Neural cell (in vitro differentiated cells): ENCODE measurements around the gene KDM1B. TPM values are rescaled to one million over a fixed set of nuclear protein-coding genes. Genes with fewer than 3 reads are reported as not detected.

Experiments
- H2AFZ ChIP-seq: fragments of 200-600, 300-800 bp; sonication (generic), shearing (Covaris generic); 2 replicates; pipeline ENCODE4 v1.6.0; 2014; ENCODE audit warnings: low read depth, mild to moderate bottlenecking, antibody characterized with exemption, low read length, moderate library complexity
- H3F3A ChIP-seq: fragments of 200-600 bp; shearing (Covaris generic); 2 replicates; pipeline ENCODE4 v1.6.1; 2016; ENCODE audit warnings: mild to moderate bottlenecking, moderate library complexity, mixed read lengths, antibody characterized with exemption, low read length; ENCODE audit not compliant: insufficient read depth, poor library complexity, severe bottlenecking
- H3K27ac ChIP-seq: fragments of 200-600, 300-800 bp; sonication (generic), shearing (Covaris generic); 2 replicates; pipeline ENCODE4 v1.5.1; 2014; ENCODE audit warnings: mild to moderate bottlenecking, low read length, moderate library complexity
- H3K27me3 ChIP-seq: fragments of 300-800, 200-600 bp; sonication (generic), shearing (Covaris generic); 2 replicates; pipeline ENCODE4 v1.6.0; 2014; ENCODE audit warnings: mild to moderate bottlenecking, low read depth, low read length, moderate library complexity; ENCODE audit not compliant: insufficient read depth
- H3K36me3 ChIP-seq: fragments of 300-800, 200-600 bp; sonication (generic), shearing (Covaris generic); 2 replicates; pipeline ENCODE4 v1.5.1; 2014; ENCODE audit warnings: mild to moderate bottlenecking, antibody characterized with exemption, low read length, moderate library complexity; ENCODE audit not compliant: insufficient read depth
- H3K4me2 ChIP-seq: fragments of 300-800, 200-600 bp; sonication (generic), shearing (Covaris generic); 2 replicates; pipeline ENCODE4 v1.6.0; 2014; ENCODE audit warnings: mild to moderate bottlenecking, low read length
- H3K4me3 ChIP-seq: fragments of 300-800, 200-600 bp; sonication (generic), shearing (Covaris generic); 2 replicates; pipeline ENCODE4 v1.5.1; 2014; ENCODE audit warnings: mild to moderate bottlenecking, low read length, moderate library complexity
- H3K79me2 ChIP-seq: fragments of 200-600 bp; shearing (Covaris generic); replicated peaks from 2 replicates; pipeline ENCODE4 v1.6.0; 2014; ENCODE audit warnings: mild to moderate bottlenecking, low read length, moderate library complexity; ENCODE audit not compliant: insufficient read depth
- H3K9ac ChIP-seq: fragments of 300-800, 200-600 bp; sonication (generic), shearing (Covaris generic); 2 replicates; pipeline ENCODE4 v1.6.1; 2016; ENCODE audit warnings: mild to moderate bottlenecking, low read length, mixed read lengths
- H3K9me2 ChIP-seq: fragments of 200-600 bp; shearing (Covaris generic); 2 replicates; pipeline ENCODE4 v1.6.1; 2016; ENCODE audit warnings: mild to moderate bottlenecking, low read length, mixed read lengths; ENCODE audit not compliant: insufficient read depth
- H3K9me3 ChIP-seq: fragments of 200-600, 300-800 bp; sonication (generic), shearing (Covaris generic); 2 replicates; pipeline ENCODE4 v1.6.1; 2016; ENCODE audit warnings: mild to moderate bottlenecking, mixed run types, low read length, moderate library complexity, mixed read lengths
- H4K20me1 ChIP-seq: fragments of 200-600 bp; shearing (Covaris generic); 2 replicates; pipeline ENCODE4 v1.6.1; 2016; ENCODE audit warnings: mild to moderate bottlenecking, mixed run types; ENCODE audit not compliant: insufficient read depth
- EP300 ChIP-seq: fragments of 450-650 bp; conservative IDR thresholded peaks from 2 replicates; pipeline ENCODE4 v1.6.1; 2014; ENCODE audit warnings: antibody characterized with exemption, mild to moderate bottlenecking, moderate library complexity; ENCODE audit not compliant: poor library complexity, severe bottlenecking
- EZH2 ChIP-seq: fragments of 200-600, 300-800 bp; shearing (Covaris generic), sonication (generic); IDR thresholded peaks from 2 replicates; pipeline ENCODE4 v1.6.1; 2014; ENCODE audit warnings: antibody characterized with exemption, low read length, borderline replicate concordance, mild to moderate bottlenecking; ENCODE audit not compliant: insufficient read depth, poor library complexity, severe bottlenecking
- MXI1 ChIP-seq: fragments of 450-650 bp; conservative IDR thresholded peaks from 2 replicates; pipeline ENCODE4 v1.6.1; 2014; ENCODE audit warnings: antibody characterized with exemption, mild to moderate bottlenecking; ENCODE audit not compliant: poor library complexity, severe bottlenecking
- POLR2AphosphoS5 ChIP-seq: IDR thresholded peaks from 2 replicates; pipeline ENCODE4 v1.6.1; 2012
- RAD21 ChIP-seq: fragments of 450-650 bp; conservative IDR thresholded peaks from 2 replicates; pipeline ENCODE4 v1.6.1; 2014; ENCODE audit warnings: antibody characterized with exemption, mild to moderate bottlenecking, moderate library complexity
- SMC3 ChIP-seq: fragments of 450-650 bp; conservative IDR thresholded peaks from 2 replicates; pipeline ENCODE4 v1.6.1; 2014; ENCODE audit warnings: antibody characterized with exemption, mild to moderate bottlenecking, moderate library complexity; ENCODE audit not compliant: poor library complexity
- TAF1 ChIP-seq: IDR thresholded peaks from 2 replicates; pipeline ENCODE4 v1.6.1; 2012; ENCODE audit warnings: low read depth
- polyA plus RNA-seq: library from polyadenylated mRNA; depleted of rRNA; stranded (reverse); fragments of >200 nt; gene quantifications from 2 replicates; pipeline ENCODE4 v1.2.3, GENCODE V29; 2014
- TF ChIP-seq, protein P1 (sequence below): IDR thresholded peaks from 2 replicates; pipeline ENCODE4 v1.6.1; 2012; ENCODE audit warnings: borderline replicate concordance
- TF ChIP-seq, protein P2 (sequence below): fragments of 450-650 bp; IDR thresholded peaks from 2 replicates; pipeline ENCODE4 v1.5.1; 2014; ENCODE audit warnings: antibody characterized with exemption, mild to moderate bottlenecking, moderate library complexity; ENCODE audit not compliant: poor library complexity, severe bottlenecking

Gene KDM1B
- polyA plus RNA-seq, 1 donor from 2014 or later: 24.5 TPM

DNA sequence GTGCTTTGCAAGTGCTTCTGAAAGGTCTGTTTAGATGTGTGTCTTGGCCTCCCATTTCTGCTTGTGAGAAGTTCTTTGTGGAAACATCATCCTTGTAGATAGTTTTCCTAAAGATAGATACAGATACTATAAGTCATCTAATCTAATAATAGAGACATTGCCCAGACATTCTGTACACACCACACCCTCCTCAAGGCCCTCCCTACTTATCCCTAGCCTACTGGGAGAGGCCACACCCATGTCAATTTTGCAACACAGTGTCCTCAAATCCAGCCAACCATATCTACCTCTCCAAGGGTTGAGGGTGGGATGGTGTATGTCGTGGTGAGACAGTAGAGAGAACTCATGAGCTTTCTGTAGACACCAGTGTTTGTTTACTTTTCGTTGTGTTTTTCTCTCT is 6.2 kb downstream of the KDM1B start:
- H3K9me2 ChIP-seq: no peaks in the 10 kb centered on the region
- no peak for TF ChIP-seq EP300
- TF ChIP-seq, protein P1, sequence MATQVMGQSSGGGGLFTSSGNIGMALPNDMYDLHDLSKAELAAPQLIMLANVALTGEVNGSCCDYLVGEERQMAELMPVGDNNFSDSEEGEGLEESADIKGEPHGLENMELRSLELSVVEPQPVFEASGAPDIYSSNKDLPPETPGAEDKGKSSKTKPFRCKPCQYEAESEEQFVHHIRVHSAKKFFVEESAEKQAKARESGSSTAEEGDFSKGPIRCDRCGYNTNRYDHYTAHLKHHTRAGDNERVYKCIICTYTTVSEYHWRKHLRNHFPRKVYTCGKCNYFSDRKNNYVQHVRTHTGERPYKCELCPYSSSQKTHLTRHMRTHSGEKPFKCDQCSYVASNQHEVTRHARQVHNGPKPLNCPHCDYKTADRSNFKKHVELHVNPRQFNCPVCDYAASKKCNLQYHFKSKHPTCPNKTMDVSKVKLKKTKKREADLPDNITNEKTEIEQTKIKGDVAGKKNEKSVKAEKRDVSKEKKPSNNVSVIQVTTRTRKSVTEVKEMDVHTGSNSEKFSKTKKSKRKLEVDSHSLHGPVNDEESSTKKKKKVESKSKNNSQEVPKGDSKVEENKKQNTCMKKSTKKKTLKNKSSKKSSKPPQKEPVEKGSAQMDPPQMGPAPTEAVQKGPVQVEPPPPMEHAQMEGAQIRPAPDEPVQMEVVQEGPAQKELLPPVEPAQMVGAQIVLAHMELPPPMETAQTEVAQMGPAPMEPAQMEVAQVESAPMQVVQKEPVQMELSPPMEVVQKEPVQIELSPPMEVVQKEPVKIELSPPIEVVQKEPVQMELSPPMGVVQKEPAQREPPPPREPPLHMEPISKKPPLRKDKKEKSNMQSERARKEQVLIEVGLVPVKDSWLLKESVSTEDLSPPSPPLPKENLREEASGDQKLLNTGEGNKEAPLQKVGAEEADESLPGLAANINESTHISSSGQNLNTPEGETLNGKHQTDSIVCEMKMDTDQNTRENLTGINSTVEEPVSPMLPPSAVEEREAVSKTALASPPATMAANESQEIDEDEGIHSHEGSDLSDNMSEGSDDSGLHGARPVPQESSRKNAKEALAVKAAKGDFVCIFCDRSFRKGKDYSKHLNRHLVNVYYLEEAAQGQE: no peak
- TF ChIP-seq RAD21: no peak
- TF ChIP-seq EZH2: no peak
- no peak for TF ChIP-seq POLR2AphosphoS5
- TF ChIP-seq MXI1: no peak
- TF ChIP-seq, protein P2, sequence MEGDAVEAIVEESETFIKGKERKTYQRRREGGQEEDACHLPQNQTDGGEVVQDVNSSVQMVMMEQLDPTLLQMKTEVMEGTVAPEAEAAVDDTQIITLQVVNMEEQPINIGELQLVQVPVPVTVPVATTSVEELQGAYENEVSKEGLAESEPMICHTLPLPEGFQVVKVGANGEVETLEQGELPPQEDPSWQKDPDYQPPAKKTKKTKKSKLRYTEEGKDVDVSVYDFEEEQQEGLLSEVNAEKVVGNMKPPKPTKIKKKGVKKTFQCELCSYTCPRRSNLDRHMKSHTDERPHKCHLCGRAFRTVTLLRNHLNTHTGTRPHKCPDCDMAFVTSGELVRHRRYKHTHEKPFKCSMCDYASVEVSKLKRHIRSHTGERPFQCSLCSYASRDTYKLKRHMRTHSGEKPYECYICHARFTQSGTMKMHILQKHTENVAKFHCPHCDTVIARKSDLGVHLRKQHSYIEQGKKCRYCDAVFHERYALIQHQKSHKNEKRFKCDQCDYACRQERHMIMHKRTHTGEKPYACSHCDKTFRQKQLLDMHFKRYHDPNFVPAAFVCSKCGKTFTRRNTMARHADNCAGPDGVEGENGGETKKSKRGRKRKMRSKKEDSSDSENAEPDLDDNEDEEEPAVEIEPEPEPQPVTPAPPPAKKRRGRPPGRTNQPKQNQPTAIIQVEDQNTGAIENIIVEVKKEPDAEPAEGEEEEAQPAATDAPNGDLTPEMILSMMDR: no peak
- no peak for TF ChIP-seq TAF1
- TF ChIP-seq SMC3: no peak
- H3K4me3 ChIP-seq: no peak overlapping the region
- no peaks in the 10 kb centered on the region for H3K9me3 ChIP-seq
- H2AFZ ChIP-seq: no peak overlapping the region
- H3K36me3 ChIP-seq: peaks cover 4% of the 10 kb centered on the region
- H3K27ac ChIP-seq: no peak overlapping the region
- H3F3A ChIP-seq: no peaks in the 10 kb centered on the region
- H3K4me2 ChIP-seq: no peak overlapping the region
- no peaks in the 10 kb centered on the region for H3K79me2 ChIP-seq
- H3K9ac ChIP-seq: no peak overlapping the region
- H3K27me3 ChIP-seq: no peaks in the 10 kb centered on the region
- no peaks in the 10 kb centered on the region for H4K20me1 ChIP-seq

DNA sequence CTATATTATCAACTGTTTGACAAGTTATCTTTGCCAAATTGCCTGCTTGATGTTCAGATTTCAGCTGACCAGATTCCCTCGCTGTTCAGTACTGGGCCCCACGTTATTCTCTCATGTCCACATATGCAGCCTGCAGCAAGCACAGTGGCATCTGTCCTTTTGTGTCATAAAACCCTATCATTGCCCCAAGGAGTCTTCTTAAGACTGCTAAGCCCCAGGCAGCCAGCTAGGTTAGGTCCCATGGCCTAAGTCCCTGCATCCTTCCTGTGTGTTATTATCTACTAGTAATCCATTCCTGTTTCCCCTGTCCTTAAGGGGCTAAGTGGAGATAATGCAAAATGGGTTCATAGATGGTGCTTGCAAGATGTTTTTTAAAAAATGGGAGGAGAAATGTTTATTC is 7.2 kb downstream of the KDM1B start:
- Histone ChIP-seq H3K27ac (no peak overlapping the region), H3K79me2 (no peaks in the 10 kb centered on the region), H3K9me3 (no peaks in the 10 kb centered on the region), H3K4me2 (no peak overlapping the region), H3K9me2 (no peaks in the 10 kb centered on the region), H3F3A (no peaks in the 10 kb centered on the region), H3K27me3 (no peaks in the 10 kb centered on the region), H3K9ac (no peak overlapping the region), H3K36me3 (peaks cover 7% of the 10 kb centered on the region), H2AFZ (no peak overlapping the region), H4K20me1 (no peaks in the 10 kb centered on the region), H3K4me3 (no peak overlapping the region)
- TF ChIP-seq, protein P1: no peak
- TF ChIP-seq TAF1 (no peak), EZH2 (no peak), SMC3 (no peak), RAD21 (no peak), MXI1 (no peak), POLR2AphosphoS5 (no peak), EP300 (no peak)
- TF ChIP-seq, protein P2: no peak
